Left ventricle myocardium inferior (tissue), 1 donor: ENCODE data around the gene B3GALT6. TPM values are rescaled to one million over a fixed set of nuclear protein-coding genes. Genes with fewer than 3 reads are reported as not detected.
A peak's percentile ranks its signal among the peaks of the same experiment; 100 is the strongest.

Experiments
- DNase-seq: peaks from one replicate; pipeline ENCODE4 v3.0.0-alpha.2; 2020
- H3K27ac ChIP-seq: fragments of 200-600 bp; replicated peaks from 2 replicates; pipeline ENCODE4 v1.8.0; 2021
- H3K27me3 ChIP-seq: fragments of 200-600 bp; 2 replicates; pipeline ENCODE4 v1.8.0; 2021; ENCODE audit warnings: low read depth
- H3K36me3 ChIP-seq: fragments of 200-600 bp; 2 replicates; pipeline ENCODE4 v1.8.0; 2021
- H3K4me1 ChIP-seq: fragments of 200-600 bp; 2 replicates; pipeline ENCODE4 v1.8.0; 2021
- H3K4me3 ChIP-seq: fragments of 200-600 bp; 2 replicates; pipeline ENCODE4 v1.8.0; 2021; ENCODE audit warnings: mild to moderate bottlenecking, moderate library complexity
- H3K9me3 ChIP-seq: fragments of 200-600 bp; replicated peaks from 2 replicates; pipeline ENCODE4 v1.8.0; 2021
- intact Hi-C: fragments of 100-400 bp; cut with micrococcal nuclease; formaldehyde crosslinking; loops from one replicate; pipeline ENCODE4 v1.11.0; 2022
- total RNA-seq: library from RNA; stranded (reverse); fragmentation: NEBNext Ultra II Directional; extraction: Animal tissue kit (Norgen Biotek cat#: 25700); gene quantifications from one replicate; pipeline ENCODE4 v1.2.1, GENCODE V29; 2021
- TF ChIP-seq, protein P1 (sequence below): fragments of 200-600 bp; IDR thresholded peaks from 2 replicates; pipeline ENCODE4 v1.8.0; 2021; ENCODE audit warnings: antibody characterized with exemption, mild to moderate bottlenecking, borderline replicate concordance
- donor health status: DM: no; HTN: yes; CAD: no; lungs with severe emphysema.

Gene B3GALT6
- total RNA-seq, 1 donor from 2014 or later, result 7.9 TPM

DNA sequence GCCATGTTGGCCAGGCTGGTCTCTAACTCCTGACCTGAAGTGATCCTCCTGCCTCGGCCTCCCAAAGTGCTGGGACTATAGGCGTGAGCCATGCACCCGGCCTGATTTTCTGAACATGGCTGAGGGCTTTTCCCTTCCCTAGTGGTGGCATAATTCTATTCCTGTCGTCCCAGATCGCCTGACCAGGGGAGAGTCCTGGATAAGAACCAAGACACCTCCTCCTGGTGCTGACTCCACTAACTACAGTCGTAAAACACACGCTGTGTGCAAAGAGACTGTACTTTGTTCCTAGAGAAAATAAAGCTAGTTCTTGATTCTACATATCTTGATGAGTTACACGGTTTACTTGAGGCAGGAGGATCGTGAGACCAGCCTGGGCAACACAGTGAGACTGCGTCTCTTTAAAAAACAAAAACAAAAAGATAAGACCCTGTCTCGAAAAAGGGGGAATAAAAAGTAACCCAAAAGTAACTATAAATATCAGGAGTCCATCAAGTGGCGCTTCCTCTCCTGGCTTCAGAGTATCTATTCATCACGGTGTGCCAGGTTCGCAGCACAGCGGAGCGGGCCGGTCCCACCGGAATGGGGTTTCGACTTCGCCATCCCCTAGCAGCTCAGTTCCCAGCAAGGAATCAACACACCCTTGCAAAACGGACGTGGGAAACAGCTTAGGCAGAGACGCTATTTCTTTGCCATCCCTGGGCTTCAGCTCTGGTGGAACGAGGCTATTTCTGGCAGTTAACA is 1.2 kb upstream of the B3GALT6 start:
- TF ChIP-seq, protein P1, sequence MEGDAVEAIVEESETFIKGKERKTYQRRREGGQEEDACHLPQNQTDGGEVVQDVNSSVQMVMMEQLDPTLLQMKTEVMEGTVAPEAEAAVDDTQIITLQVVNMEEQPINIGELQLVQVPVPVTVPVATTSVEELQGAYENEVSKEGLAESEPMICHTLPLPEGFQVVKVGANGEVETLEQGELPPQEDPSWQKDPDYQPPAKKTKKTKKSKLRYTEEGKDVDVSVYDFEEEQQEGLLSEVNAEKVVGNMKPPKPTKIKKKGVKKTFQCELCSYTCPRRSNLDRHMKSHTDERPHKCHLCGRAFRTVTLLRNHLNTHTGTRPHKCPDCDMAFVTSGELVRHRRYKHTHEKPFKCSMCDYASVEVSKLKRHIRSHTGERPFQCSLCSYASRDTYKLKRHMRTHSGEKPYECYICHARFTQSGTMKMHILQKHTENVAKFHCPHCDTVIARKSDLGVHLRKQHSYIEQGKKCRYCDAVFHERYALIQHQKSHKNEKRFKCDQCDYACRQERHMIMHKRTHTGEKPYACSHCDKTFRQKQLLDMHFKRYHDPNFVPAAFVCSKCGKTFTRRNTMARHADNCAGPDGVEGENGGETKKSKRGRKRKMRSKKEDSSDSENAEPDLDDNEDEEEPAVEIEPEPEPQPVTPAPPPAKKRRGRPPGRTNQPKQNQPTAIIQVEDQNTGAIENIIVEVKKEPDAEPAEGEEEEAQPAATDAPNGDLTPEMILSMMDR, result no peak
- Histone ChIP-seq H3K9me3 (no peaks in the 10 kb centered on the region), H3K36me3 (peaks cover 34% of the 10 kb centered on the region), H3K4me3 (peak overlapping the region; percentile 96), H3K4me1 (peaks cover 49% of the 10 kb centered on the region), H3K27ac (peak overlapping the region; percentile 96), H3K27me3 (no peaks in the 10 kb centered on the region)
- intact Hi-C loops, result no loop called here
- DNase-seq, result no peak

DNA sequence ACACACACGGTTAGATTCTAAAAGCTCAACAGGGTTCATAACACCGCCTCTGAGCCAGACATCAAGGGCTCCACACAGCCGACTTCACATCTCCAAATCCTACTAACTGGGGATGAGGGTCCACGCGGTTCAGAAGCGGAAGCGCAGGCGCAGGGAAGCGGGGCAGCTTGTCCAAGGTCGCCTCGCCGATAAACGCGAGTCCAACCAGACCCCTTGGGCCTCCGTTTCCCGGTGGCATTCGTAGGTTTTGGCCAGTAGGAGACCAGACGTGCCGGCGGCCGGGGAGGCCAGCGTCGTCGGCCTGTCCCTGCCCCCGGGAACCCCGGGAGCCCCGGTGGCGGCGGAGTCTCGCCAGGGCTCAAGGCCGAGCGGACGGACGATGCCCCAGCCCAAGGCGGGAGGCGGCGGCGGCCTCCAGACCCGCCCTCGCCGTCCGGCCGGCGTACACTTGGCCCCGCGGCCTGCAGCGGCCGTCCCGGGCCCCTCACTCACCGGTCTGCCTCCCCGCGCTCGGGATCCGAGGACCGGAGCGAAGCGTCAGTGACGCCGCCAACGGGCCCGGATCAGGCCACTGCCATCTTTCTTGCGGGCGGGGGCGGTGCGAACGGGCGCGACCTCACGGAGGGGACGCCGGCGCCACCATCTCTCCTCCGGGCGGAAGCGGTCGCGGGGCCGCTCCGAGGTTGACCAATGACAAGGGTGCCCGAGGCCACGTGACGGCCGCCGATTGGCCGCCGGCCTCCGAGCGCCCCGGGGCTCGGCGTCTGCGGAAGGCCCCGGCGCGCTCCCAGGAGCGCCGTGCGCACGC is 433 bp upstream of the B3GALT6 start, which contains the start of gene SDF4:
SDF4 (minus strand) TSS at position 602 of the 808 bp plus-strand sequence. CDS start 3,229 bp downstream, outside the sequence.
- peak within 1 kb of the TSS; percentile 96 for H3K27ac ChIP-seq
- peaks cover 42% of the 10 kb centered on the region for H3K4me1 ChIP-seq
- H3K27me3 ChIP-seq, result no peaks in the 10 kb centered on the region
- TF ChIP-seq, protein P1, result no peak
- H3K4me3 ChIP-seq, result peak within 1 kb of the TSS; percentile 96
- peak; percentile 97 for DNase-seq
- intact Hi-C loops, result no loop called here
- H3K9me3 ChIP-seq, result no peaks in the 10 kb centered on the region
- peaks cover 27% of the 10 kb centered on the region for H3K36me3 ChIP-seq

DNA sequence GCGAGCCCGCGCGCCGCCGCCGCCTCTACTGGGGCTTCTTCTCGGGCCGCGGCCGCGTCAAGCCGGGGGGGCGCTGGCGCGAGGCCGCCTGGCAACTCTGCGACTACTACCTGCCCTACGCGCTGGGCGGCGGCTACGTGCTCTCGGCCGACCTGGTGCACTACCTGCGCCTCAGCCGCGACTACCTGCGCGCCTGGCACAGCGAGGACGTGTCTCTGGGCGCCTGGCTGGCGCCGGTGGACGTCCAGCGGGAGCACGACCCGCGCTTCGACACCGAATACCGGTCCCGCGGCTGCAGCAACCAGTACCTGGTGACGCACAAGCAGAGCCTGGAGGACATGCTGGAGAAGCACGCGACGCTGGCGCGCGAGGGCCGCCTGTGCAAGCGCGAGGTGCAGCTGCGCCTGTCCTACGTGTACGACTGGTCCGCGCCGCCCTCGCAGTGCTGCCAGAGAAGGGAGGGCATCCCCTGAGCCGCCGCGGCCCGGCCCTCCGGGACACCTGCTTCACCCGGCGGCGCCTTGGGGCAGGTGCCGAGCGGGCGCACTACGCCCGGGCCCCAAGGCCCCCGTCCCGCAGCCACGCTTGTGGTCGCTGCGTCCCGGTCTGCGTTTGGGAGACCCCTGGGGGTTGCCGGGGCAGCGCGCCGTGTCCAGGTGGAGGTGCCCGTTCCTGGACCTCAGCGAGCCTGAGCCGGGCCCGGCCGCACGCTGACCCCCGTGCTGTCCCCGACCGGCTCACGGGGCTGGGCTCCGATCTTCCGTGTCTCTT is 944 bp downstream of the B3GALT6 start:
- TF ChIP-seq, protein P1, result no peak
- H3K36me3 ChIP-seq, result peaks cover 13% of the 10 kb centered on the region
- DNase-seq, result no peak
- H3K9me3 ChIP-seq, result no peaks in the 10 kb centered on the region
- H3K4me3 ChIP-seq, result peak overlapping the region; percentile 65
- H3K27ac ChIP-seq, result peak overlapping the region; percentile 43
- H3K4me1 ChIP-seq, result peaks cover 54% of the 10 kb centered on the region
- H3K27me3 ChIP-seq, result peaks cover 10% of the 10 kb centered on the region
- intact Hi-C loops, result no loop called here

DNA sequence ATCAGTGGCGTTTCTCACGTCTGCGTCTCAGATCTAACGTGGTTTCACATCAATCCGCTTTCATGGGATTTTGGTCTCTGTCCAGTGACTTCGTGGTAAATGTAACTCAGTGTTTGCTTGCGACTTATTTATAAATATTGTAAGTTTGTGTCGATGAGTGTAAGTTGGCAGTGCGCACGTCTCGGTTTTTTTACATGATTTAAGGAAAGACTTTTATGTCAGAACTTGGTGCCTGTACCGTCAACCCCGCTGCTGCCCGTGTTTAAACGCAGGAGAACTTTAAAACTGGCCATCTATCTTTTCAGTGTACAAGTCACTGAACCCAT is 1.5 kb downstream of the B3GALT6 start:
- Histone ChIP-seq H3K27ac (no peak overlapping the region), H3K4me1 (peaks cover 60% of the 10 kb centered on the region), H3K36me3 (peaks cover 8% of the 10 kb centered on the region), H3K4me3 (no peak overlapping the region), H3K27me3 (peaks cover 15% of the 10 kb centered on the region), H3K9me3 (no peaks in the 10 kb centered on the region)
- intact Hi-C loops, result no loop called here
- TF ChIP-seq, protein P1, result no peak
- no peak for DNase-seq

DNA sequence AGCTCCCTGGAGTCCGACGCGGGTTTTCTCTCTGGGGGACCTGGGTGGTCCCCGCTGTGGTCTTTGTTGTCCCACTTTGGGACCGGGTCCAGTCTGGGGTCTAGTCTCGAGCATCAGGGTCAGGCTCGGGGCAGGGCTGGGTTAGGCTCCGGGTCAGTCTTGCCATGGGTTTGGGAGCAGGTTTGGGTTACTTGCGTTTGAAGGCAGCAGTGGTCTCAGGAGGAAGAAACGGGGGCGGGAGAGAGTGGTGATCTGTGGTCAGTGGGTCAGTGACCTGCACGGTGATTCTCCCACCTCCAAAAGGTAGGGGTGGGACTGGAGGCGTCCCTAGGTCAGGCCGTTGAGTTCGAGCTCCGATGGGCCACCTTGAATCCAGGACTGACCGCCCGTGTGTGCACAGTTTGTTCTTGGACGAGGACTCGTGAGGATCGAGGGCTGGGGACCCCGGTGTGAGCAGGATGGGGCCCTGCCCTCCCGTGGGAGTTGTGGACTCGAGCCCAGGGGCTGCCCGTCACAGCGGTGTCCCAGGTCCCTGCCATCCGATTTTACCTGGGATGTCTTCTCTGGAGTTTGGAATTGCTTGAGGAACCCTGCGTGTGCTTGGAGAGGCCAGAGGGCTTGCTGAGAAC is 2.3 kb downstream of the B3GALT6 start:
- peaks cover 60% of the 10 kb centered on the region for H3K4me1 ChIP-seq
- no peak for DNase-seq
- peaks cover 23% of the 10 kb centered on the region for H3K27me3 ChIP-seq
- H3K27ac ChIP-seq, result no peak overlapping the region
- H3K9me3 ChIP-seq, result no peaks in the 10 kb centered on the region
- H3K36me3 ChIP-seq, result peaks cover under 1% of the 10 kb centered on the region
- no peak overlapping the region for H3K4me3 ChIP-seq
- intact Hi-C loops, result no loop called here
- TF ChIP-seq, protein P1, result no peak
